Activated effector memory CD4-positive, alpha-beta T cell treated with anti-CD3 and anti-CD28 coated beads, Interleukin-2, amount 50 U/mL, for 16 hours (primary cell): Measurements from ENCODE around the gene PDIA2.
"Not testable (repeated sequence)": the region's sequence is repeated elsewhere in the genome, so short reads cannot be mapped to it uniquely, and the experiment has no call there.

Experiments used
- DNase-seq: peaks from one replicate; pipeline ENCODE4 v3.0.0-alpha.2; 2020

PDIA2 gene

GRCh38 chr16:301950-302349, 19.0 kb downstream of the PDIA2 start:
- no peak for DNase-seq

GRCh38 chr16:303760-304505, 21.0 kb downstream of the PDIA2 start:
- no peak for DNase-seq

- DNase-seq = no peak
These were observed 23.1 kb downstream of the PDIA2 start for GRCh38 chr16:305916-306626.

- no peak for DNase-seq
These were observed 24.0 kb downstream of the PDIA2 start for GRCh38 chr16:306911-307370.

GRCh38 chr16:307691-308312, 24.8 kb downstream of the PDIA2 start:
- DNase-seq = no peak

- no peak for DNase-seq
These were observed 26.5 kb downstream of the PDIA2 start for GRCh38 chr16:309476-309875.

- no peak for DNase-seq
These were observed 28.8 kb downstream of the PDIA2 start for GRCh38 chr16:311725-312124.

GRCh38 chr16:314351-314750, 31.4 kb downstream of the PDIA2 start:
- DNase-seq = no peak

- no peak for DNase-seq
These were observed 31.9 kb downstream of the PDIA2 start for GRCh38 chr16:314795-315299.

GRCh38 chr16:316741-317464, 33.9 kb downstream of the PDIA2 start:
- DNase-seq = no peak

- no peak for DNase-seq
These were observed 34.6 kb downstream of the PDIA2 start for GRCh38 chr16:317583-317982.

- DNase-seq = no peak
These were observed 35.7 kb downstream of the PDIA2 start for GRCh38 chr16:318628-319027.

- no peak for DNase-seq
These were observed 37.2 kb downstream of the PDIA2 start for GRCh38 chr16:320206-320605.

GRCh38 chr16:321532-321931, 38.6 kb downstream of the PDIA2 start:
- DNase-seq = no peak

GRCh38 chr16:322476-323143, 39.6 kb downstream of the PDIA2 start:
- no peak for DNase-seq

GRCh38 chr16:324201-324450, 41.2 kb downstream of the PDIA2 start:
- DNase-seq = no peak

GRCh38 chr16:324451-325334, 41.7 kb downstream of the PDIA2 start:
- DNase-seq = peak; percentile 87

GRCh38 chr16:325375-326145, 42.6 kb downstream of the PDIA2 start:
- DNase-seq = no peak

- DNase-seq = no peak
These were observed 47.8 kb downstream of the PDIA2 start for GRCh38 chr16:330741-331140.

- DNase-seq = not testable (repeated sequence)
These were observed 48.3 kb downstream of the PDIA2 start for GRCh38 chr16:331181-331814.
